HepG2 (cell line): ENCODE measurements around the gene KLF6. TPM values are rescaled to one million over a fixed set of nuclear protein-coding genes. Genes with fewer than 3 reads are reported as not detected.

Experiments
- CEBPB ChIP-seq: IDR thresholded peaks from 2 replicates; pipeline ENCODE4 v1.6.1; 2011; ENCODE audit warnings: low read depth, low read length, improper control_type of control experiment, borderline replicate concordance
- GATAD2A ChIP-seq: IDR thresholded peaks from 2 replicates; pipeline ENCODE4 v1.6.1; 2016
- HMG20A ChIP-seq: IDR thresholded peaks from 2 replicates; pipeline ENCODE4 v1.6.1; 2016; ENCODE audit warnings: borderline replicate concordance
- NR2F6 ChIP-seq, 2 experiments: IDR thresholded peaks; 2 replicates each; pipeline ENCODE4 v1.6.1; 2016; ENCODE audit warnings: antibody characterized with exemption in 1 of 2, mild to moderate bottlenecking in 1 of 2
- SMARCE1 ChIP-seq: fragments of 450-650 bp; IDR thresholded peaks from 2 replicates; pipeline ENCODE4 v1.6.1; 2017; ENCODE audit warnings: borderline replicate concordance
- TBX2 ChIP-seq: sonication (generic); formaldehyde crosslinking; IDR thresholded peaks from 2 replicates; pipeline ENCODE4 v1.5.0; 2020; ENCODE audit warnings: missing genetic modification reagents, mild to moderate bottlenecking, borderline replicate concordance
- ZNF17 ChIP-seq: sonication (generic); formaldehyde crosslinking; IDR thresholded peaks from 2 replicates; pipeline ENCODE4 v1.5.0; 2020; ENCODE audit warnings: mild to moderate bottlenecking, missing genetic modification reagents
- ZNF772 ChIP-seq: sonication (generic); formaldehyde crosslinking; IDR thresholded peaks from 2 replicates; pipeline ENCODE4 v1.5.0; 2020; ENCODE audit warnings: mild to moderate bottlenecking, missing genetic modification reagents
- polyA plus RNA-seq, 8 experiments: library from polyadenylated mRNA; depleted of rRNA in 3 of 8; stranded (reverse) in 7 of 8; unstranded in 1 of 8; fragments of >200 nt; fragmentation: Illumina TruSeq in 4 of 8; extraction: Trizol in 4 of 8; gene quantifications; 2 replicates each; pipeline versions ENCODE4 v1.2.1 to v1.2.3, GENCODE V29; 2011 to 2016; ENCODE audit warnings: low read depth in 4 of 8, missing spikeins in 1 of 8, mixed read lengths in 1 of 8; ENCODE audit not compliant: insufficient read depth in 1 of 8
- total RNA-seq, 5 experiments: library from RNA; depleted of rRNA; stranded (reverse); fragments of >200 nt; fragmentation: Illumina TruSeq; extraction: Trizol; gene quantifications; 2 replicates each; pipeline ENCODE4 v1.2.3, GENCODE V29; 2016; ENCODE audit warnings: low read depth in 1 of 5
- TF ChIP-seq, protein P1 (sequence below): sonication (generic); formaldehyde crosslinking; IDR thresholded peaks from 2 replicates; pipeline ENCODE4 v1.4.0; 2020; ENCODE audit warnings: missing genetic modification reagents, borderline replicate concordance
- TF ChIP-seq, protein P2 (sequence below): sonication (generic); formaldehyde crosslinking; IDR thresholded peaks from 2 replicates; pipeline ENCODE4 v1.5.1; 2020; ENCODE audit warnings: mild to moderate bottlenecking, missing genetic modification reagents, moderate library complexity
- TF ChIP-seq, protein P3 (sequence below): IDR thresholded peaks from 2 replicates; pipeline ENCODE4 v1.6.1; 2016; ENCODE audit warnings: mild to moderate bottlenecking
- TF ChIP-seq, protein P4 (sequence below): sonication (generic); formaldehyde crosslinking; IDR thresholded peaks from 2 replicates; pipeline ENCODE4 v1.5.1; 2020; ENCODE audit warnings: mild to moderate bottlenecking, missing genetic modification reagents, borderline replicate concordance
- TF ChIP-seq, protein P5 (sequence below): sonication (generic); formaldehyde crosslinking; IDR thresholded peaks from 2 replicates; pipeline ENCODE4 v1.4.0; 2020; ENCODE audit warnings: mild to moderate bottlenecking, missing genetic modification reagents

The KLF6 gene
- total and polyA plus RNA-seq, 2 of the 13 experiments (the other 11 are each of a cell fraction or from before 2014, with no cell fraction given), result 27.0 to 71.9 TPM

DNA sequence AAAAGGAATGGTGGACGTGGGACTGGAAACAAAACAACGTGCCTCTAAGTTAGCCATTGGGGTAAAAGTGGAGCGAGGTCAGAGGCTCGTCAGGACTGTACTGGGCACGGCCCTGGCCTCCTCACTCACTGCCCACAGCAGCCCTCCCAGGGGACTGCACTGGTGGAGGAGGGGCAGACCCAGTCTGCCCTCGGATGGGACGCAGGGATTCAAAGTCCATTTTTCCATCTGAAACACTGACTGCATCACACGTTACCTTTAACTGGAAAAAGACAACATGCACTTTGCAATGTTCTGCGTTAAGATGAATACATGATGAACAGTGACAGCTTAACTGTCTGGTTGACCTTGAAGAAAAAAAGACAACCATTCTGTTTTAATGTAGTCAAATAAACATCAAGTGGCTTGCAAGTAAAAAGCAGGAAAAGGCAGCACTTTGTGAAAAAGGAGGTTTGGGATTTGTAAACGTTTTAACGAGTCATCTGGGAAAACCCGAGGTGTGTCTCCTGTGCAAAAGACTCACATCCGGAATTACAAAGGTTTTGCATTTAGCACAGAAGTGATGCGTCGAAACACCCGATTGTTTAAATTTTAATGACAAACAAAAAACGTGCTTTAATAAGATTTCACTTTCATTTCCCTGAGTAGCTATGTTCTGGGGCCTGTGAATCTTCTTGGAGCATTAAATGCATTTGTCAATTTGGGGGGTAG is 18.8 kb downstream of the KLF6 start (continued):
- TF ChIP-seq, protein P1, sequence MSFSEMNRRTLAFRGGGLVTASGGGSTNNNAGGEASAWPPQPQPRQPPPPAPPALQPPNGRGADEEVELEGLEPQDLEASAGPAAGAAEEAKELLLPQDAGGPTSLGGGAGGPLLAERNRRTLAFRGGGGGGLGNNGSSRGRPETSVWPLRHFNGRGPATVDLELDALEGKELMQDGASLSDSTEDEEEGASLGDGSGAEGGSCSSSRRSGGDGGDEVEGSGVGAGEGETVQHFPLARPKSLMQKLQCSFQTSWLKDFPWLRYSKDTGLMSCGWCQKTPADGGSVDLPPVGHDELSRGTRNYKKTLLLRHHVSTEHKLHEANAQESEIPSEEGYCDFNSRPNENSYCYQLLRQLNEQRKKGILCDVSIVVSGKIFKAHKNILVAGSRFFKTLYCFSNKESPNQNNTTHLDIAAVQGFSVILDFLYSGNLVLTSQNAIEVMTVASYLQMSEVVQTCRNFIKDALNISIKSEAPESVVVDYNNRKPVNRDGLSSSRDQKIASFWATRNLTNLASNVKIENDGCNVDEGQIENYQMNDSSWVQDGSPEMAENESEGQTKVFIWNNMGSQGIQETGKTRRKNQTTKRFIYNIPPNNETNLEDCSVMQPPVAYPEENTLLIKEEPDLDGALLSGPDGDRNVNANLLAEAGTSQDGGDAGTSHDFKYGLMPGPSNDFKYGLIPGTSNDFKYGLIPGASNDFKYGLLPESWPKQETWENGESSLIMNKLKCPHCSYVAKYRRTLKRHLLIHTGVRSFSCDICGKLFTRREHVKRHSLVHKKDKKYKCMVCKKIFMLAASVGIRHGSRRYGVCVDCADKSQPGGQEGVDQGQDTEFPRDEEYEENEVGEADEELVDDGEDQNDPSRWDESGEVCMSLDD (CRISPR knock-in tag), result no peak
- TF ChIP-seq NR2F6 (IDR thresholded peaks at IDR 0.05) (0 out of 2 replicates have a peak, but pooled peaks have one; percentile 16), NR2F6 (CRISPR knock-in tag; IDR thresholded peaks at IDR 0.05) (peak; percentile 62), SMARCE1 (no peak), TBX2 (CRISPR knock-in tag) (peak; percentile 83), ZNF17 (CRISPR knock-in tag) (no peak), ZNF772 (CRISPR knock-in tag) (no peak), CEBPB (no peak), HMG20A (CRISPR knock-in tag) (peak; percentile 74; the same call in 1 of the 2 replicates), GATAD2A (CRISPR knock-in tag) (peak; percentile 88)
- TF ChIP-seq, protein P2, sequence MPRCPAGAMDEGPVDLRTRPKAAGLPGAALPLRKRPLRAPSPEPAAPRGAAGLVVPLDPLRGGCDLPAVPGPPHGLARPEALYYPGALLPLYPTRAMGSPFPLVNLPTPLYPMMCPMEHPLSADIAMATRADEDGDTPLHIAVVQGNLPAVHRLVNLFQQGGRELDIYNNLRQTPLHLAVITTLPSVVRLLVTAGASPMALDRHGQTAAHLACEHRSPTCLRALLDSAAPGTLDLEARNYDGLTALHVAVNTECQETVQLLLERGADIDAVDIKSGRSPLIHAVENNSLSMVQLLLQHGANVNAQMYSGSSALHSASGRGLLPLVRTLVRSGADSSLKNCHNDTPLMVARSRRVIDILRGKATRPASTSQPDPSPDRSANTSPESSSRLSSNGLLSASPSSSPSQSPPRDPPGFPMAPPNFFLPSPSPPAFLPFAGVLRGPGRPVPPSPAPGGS, result no peak
- TF ChIP-seq, protein P3, sequence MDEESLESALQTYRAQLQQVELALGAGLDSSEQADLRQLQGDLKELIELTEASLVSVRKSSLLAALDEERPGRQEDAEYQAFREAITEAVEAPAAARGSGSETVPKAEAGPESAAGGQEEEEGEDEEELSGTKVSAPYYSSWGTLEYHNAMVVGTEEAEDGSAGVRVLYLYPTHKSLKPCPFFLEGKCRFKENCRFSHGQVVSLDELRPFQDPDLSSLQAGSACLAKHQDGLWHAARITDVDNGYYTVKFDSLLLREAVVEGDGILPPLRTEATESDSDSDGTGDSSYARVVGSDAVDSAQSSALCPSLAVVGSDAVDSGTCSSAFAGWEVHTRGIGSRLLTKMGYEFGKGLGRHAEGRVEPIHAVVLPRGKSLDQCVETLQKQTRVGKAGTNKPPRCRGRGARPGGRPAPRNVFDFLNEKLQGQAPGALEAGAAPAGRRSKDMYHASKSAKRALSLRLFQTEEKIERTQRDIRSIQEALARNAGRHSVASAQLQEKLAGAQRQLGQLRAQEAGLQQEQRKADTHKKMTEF (CRISPR knock-in tag), result peak; percentile 88
- TF ChIP-seq, protein P4, sequence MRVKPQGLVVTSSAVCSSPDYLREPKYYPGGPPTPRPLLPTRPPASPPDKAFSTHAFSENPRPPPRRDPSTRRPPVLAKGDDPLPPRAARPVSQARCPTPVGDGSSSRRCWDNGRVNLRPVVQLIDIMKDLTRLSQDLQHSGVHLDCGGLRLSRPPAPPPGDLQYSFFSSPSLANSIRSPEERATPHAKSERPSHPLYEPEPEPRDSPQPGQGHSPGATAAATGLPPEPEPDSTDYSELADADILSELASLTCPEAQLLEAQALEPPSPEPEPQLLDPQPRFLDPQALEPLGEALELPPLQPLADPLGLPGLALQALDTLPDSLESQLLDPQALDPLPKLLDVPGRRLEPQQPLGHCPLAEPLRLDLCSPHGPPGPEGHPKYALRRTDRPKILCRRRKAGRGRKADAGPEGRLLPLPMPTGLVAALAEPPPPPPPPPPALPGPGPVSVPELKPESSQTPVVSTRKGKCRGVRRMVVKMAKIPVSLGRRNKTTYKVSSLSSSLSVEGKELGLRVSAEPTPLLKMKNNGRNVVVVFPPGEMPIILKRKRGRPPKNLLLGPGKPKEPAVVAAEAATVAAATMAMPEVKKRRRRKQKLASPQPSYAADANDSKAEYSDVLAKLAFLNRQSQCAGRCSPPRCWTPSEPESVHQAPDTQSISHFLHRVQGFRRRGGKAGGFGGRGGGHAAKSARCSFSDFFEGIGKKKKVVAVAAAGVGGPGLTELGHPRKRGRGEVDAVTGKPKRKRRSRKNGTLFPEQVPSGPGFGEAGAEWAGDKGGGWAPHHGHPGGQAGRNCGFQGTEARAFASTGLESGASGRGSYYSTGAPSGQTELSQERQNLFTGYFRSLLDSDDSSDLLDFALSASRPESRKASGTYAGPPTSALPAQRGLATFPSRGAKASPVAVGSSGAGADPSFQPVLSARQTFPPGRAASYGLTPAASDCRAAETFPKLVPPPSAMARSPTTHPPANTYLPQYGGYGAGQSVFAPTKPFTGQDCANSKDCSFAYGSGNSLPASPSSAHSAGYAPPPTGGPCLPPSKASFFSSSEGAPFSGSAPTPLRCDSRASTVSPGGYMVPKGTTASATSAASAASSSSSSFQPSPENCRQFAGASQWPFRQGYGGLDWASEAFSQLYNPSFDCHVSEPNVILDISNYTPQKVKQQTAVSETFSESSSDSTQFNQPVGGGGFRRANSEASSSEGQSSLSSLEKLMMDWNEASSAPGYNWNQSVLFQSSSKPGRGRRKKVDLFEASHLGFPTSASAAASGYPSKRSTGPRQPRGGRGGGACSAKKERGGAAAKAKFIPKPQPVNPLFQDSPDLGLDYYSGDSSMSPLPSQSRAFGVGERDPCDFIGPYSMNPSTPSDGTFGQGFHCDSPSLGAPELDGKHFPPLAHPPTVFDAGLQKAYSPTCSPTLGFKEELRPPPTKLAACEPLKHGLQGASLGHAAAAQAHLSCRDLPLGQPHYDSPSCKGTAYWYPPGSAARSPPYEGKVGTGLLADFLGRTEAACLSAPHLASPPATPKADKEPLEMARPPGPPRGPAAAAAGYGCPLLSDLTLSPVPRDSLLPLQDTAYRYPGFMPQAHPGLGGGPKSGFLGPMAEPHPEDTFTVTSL (CRISPR knock-in tag), result peak; percentile 95
- TF ChIP-seq, protein P5, sequence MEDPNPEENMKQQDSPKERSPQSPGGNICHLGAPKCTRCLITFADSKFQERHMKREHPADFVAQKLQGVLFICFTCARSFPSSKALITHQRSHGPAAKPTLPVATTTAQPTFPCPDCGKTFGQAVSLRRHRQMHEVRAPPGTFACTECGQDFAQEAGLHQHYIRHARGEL (CRISPR knock-in tag), result no peak
